Measurements from ENCODE around the gene HDHD5. TPM values are rescaled to one million over a fixed set of nuclear protein-coding genes. Genes with fewer than 3 reads are reported as not detected.

The HDHD5 gene
- total RNA-seq, 1 experiment from 2014 or later, result 68.4 TPM

DNA sequence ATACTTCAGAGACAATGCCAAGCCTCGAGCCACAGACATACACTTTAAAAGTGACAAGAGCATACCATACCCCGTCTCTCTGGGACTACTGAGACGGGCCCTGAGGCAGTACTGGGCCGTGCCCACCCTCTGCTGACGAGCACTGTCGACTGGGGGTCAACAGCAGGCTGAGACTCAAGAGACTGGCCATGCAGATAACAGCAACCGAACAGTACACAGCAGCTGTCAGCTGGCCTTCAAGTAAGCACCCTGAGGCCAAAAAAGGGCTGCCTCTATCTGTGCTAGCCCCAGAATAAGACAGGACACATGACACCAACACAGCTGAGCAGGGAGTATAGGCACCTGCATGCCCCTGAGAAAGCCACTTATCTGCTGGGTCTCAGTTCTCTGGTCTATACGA is 19.1 kb downstream of the HDHD5 start:
- no peaks in the 10 kb centered on the region for H4K20me1 ChIP-seq (ENCODE audit: control insufficient read depth, insufficient read depth, insufficient read length)
- H3K4me2 ChIP-seq (ENCODE audit: insufficient read depth, insufficient read length, low read length), result no peak overlapping the region
- no peaks in the 10 kb centered on the region for H3K79me1 ChIP-seq (ENCODE audit: insufficient read depth, low read depth, low read length, poor library complexity, severe bottlenecking)
- no peak overlapping the region for H2BK5ac ChIP-seq (ENCODE audit: insufficient read length, low read length)
- no peaks in the 10 kb centered on the region; the same call in 1 of the 2 replicates for H3K79me2 ChIP-seq (ENCODE audit: insufficient read depth, low read length)
- no peaks in the 10 kb centered on the region for H3K23me2 ChIP-seq (ENCODE audit: insufficient read length, low read depth, low read length, poor library complexity, severe bottlenecking)
- whole genome bisulfite sequencing (ENCODE audit: extremely low coverage, insufficient read length, low lambda C conversion rate), result no CpG with 5 or more reads among the region's 8 CpGs
- no peak overlapping the region for H3K4ac ChIP-seq (ENCODE audit: low read depth, low read length)
- Mint-ChIP-seq H3K4me3 (no peak overlapping the region), H3K27ac (no peak overlapping the region; a peak in 1 of 7 replicates), H3K4me1 (peaks cover 3 to 4% of the 10 kb centered on the region in 2 experiments; a peak in 3 of 4 replicates), H3K36me3 (ENCODE audit: insufficient read depth in 1 of 3, low read depth in 3 of 3) (peaks cover 25 to 77% (median 53%) of the 10 kb centered on the region in 3 experiments), H3K27me3 (ENCODE audit: low read depth) (no peaks in the 10 kb centered on the region), H3K9me3 (no peaks in the 10 kb centered on the region)
- no peak overlapping the region for H2BK12ac ChIP-seq (ENCODE audit: insufficient read length, low read depth, low read length)
- no peak overlapping the region for H3K56ac ChIP-seq (ENCODE audit: insufficient read length, low read depth, low read length)
- H3T11ph ChIP-seq (ENCODE audit: low read length), result no peak overlapping the region
- no peak overlapping the region for H4K91ac ChIP-seq (ENCODE audit: insufficient read length, low read depth, low read length)
- H3K18ac ChIP-seq (ENCODE audit: insufficient read length, low read depth, low read length), result no peak overlapping the region
- no peak overlapping the region for H3K27ac ChIP-seq (ENCODE audit: insufficient read length, low read depth, low read length)
- H2BK15ac ChIP-seq (ENCODE audit: low read depth, low read length), result no peak overlapping the region
- no peak overlapping the region for H2AK5ac ChIP-seq (ENCODE audit: insufficient read length, low read length)
- H4K5ac ChIP-seq (ENCODE audit: insufficient read length, low read depth, low read length), result no peak overlapping the region
- no peaks in the 10 kb centered on the region for H3K27me3 ChIP-seq (ENCODE audit: insufficient read depth, low read length)
- no peak overlapping the region for H2BK120ac ChIP-seq (ENCODE audit: low read depth, low read length, poor library complexity, severe bottlenecking)
- H3K9ac ChIP-seq (ENCODE audit: extremely low read depth, insufficient read length, low read length), result no peak overlapping the region
- H2BK20ac ChIP-seq (ENCODE audit: low read depth, low read length, poor library complexity, severe bottlenecking), result no peak overlapping the region
- no peak overlapping the region for H3K23ac ChIP-seq (ENCODE audit: insufficient read length, low read depth, low read length)
- H3K9me3 ChIP-seq (ENCODE audit: control insufficient read depth, low read depth, low read length), result no peaks in the 10 kb centered on the region
- no peak overlapping the region for H3K14ac ChIP-seq (ENCODE audit: insufficient read depth, low read length)
- H2AFZ ChIP-seq (ENCODE audit: low read length), result no peak overlapping the region
- no peak for DNase-seq
- H4K8ac ChIP-seq (replicated peaks; ENCODE audit: insufficient read length, low read depth, low read length), result no peak overlapping the region
- no peaks in the 10 kb centered on the region for H3K4me1 ChIP-seq (ENCODE audit: insufficient read depth, low read length)
- TF ChIP-seq, protein P1, sequence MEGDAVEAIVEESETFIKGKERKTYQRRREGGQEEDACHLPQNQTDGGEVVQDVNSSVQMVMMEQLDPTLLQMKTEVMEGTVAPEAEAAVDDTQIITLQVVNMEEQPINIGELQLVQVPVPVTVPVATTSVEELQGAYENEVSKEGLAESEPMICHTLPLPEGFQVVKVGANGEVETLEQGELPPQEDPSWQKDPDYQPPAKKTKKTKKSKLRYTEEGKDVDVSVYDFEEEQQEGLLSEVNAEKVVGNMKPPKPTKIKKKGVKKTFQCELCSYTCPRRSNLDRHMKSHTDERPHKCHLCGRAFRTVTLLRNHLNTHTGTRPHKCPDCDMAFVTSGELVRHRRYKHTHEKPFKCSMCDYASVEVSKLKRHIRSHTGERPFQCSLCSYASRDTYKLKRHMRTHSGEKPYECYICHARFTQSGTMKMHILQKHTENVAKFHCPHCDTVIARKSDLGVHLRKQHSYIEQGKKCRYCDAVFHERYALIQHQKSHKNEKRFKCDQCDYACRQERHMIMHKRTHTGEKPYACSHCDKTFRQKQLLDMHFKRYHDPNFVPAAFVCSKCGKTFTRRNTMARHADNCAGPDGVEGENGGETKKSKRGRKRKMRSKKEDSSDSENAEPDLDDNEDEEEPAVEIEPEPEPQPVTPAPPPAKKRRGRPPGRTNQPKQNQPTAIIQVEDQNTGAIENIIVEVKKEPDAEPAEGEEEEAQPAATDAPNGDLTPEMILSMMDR (conservative IDR thresholded peaks at IDR 0.05), result no peak
